Endothelial cell of umbilical vein (primary cell): ENCODE measurements around the gene PSKH1. TPM values are rescaled to one million over a fixed set of nuclear protein-coding genes. Genes with fewer than 3 reads are reported as not detected.

Experiments used
- BruUV-seq: library from RNA; stranded (reverse); fragments of 400-500 nt; replicated peaks from 2 replicates; lab custom pipeline; 2021; lab: Mats Ljungman, UMichigan
- CTCF ChIA-PET: fragments of 300-600, 350-600 bp; sonication (Branson Sonifier 250); formaldehyde crosslinking; loops from one replicate; lab custom pipeline; 2021; ENCODE audit warnings: antibody characterized with exemption, inconsistent platforms; lab: Charles Lee
- POLR2A ChIA-PET: fragments of 300-600, 350-600 bp; sonication (Branson Sonifier 250); formaldehyde crosslinking; loops from one replicate; lab custom pipeline; 2021; ENCODE audit warnings: antibody characterized with exemption, inconsistent platforms; lab: Charles Lee
- DNase-seq: peaks from one replicate; pipeline ENCODE4 v3.0.0-alpha.2; 2011; ENCODE audit warnings: low read depth, low spot score
- FAIRE-seq: peaks from 2 replicates; lab custom pipeline; 2011; peaks lifted over from hg19 to GRCh38; lab: Jason Lieb, UNC
- H2AFZ ChIP-seq: 2 replicates; pipeline ENCODE4 v1.6.0; 2012; ENCODE audit warnings: low read depth, low read length, control low read depth, inconsistent platforms
- H3K27ac ChIP-seq: 2 replicates; pipeline ENCODE4 v1.5.1; 2011; ENCODE audit warnings: low read depth, mild to moderate bottlenecking, control low read depth, low read length, moderate library complexity; ENCODE audit not compliant: insufficient read depth
- H3K27me3 ChIP-seq, 2 experiments: 2 replicates each; pipeline versions ENCODE4 v1.6.0 to v1.6.1; 2011; ENCODE audit warnings: low read length in 2 of 2, mixed read lengths in 1 of 2; ENCODE audit not compliant: control insufficient read depth in 2 of 2, insufficient read depth in 2 of 2
- H3K36me3 ChIP-seq, 2 experiments: 2 replicates in 1 of 2; 3 replicates in 1 of 2; pipeline ENCODE4 v1.5.1; 2011; ENCODE audit warnings: low read length in 2 of 2, mild to moderate bottlenecking in 1 of 2, moderate library complexity in 1 of 2; ENCODE audit not compliant: control insufficient read depth in 2 of 2, insufficient read depth in 2 of 2; ENCODE audit errors: extremely low read depth in 1 of 2
- H3K4me1 ChIP-seq: 3 replicates; pipeline ENCODE4 v1.5.1; 2011; ENCODE audit warnings: mild to moderate bottlenecking, low read length; ENCODE audit not compliant: control insufficient read depth, insufficient read depth; ENCODE audit errors: extremely low read depth
- H3K4me2 ChIP-seq: 2 replicates; pipeline ENCODE4 v1.6.1; 2011; ENCODE audit warnings: low read length, control low read depth, mixed read lengths; ENCODE audit not compliant: insufficient read depth
- H3K4me3 ChIP-seq, 3 experiments: fragments of 200-600 bp in 1 of 3; sonication (generic), shearing (Covaris generic) in 1 of 3; replicated peaks in 1 of 3; 2 replicates each; pipeline ENCODE4 v1.5.1; 2011 to 2016; ENCODE audit warnings: control low read depth in 3 of 3, low read length in 3 of 3, mild to moderate bottlenecking in 2 of 3, inconsistent platforms in 1 of 3, low read depth in 1 of 3, moderate library complexity in 1 of 3; ENCODE audit not compliant: insufficient read depth in 1 of 3
- H3K79me2 ChIP-seq: 2 replicates; pipeline ENCODE4 v1.6.0; 2012; ENCODE audit warnings: low read length, inconsistent platforms; ENCODE audit not compliant: control insufficient read depth, insufficient read depth
- H3K9ac ChIP-seq: replicated peaks from 2 replicates; pipeline ENCODE3; 2011; ENCODE audit warnings: low read length, control low read depth; ENCODE audit not compliant: insufficient read depth; ENCODE audit errors: extremely low read depth
- H3K9me1 ChIP-seq: replicated peaks from 3 replicates; pipeline ENCODE4 v1.6.0; 2011; ENCODE audit warnings: mild to moderate bottlenecking, low read length; ENCODE audit not compliant: control insufficient read depth, insufficient read depth; ENCODE audit errors: extremely low read depth
- H3K9me3 ChIP-seq: replicated peaks from 2 replicates; pipeline ENCODE4 v1.5.1; 2012; ENCODE audit warnings: low read length, inconsistent platforms; ENCODE audit not compliant: control insufficient read depth, insufficient read depth
- H4K20me1 ChIP-seq: replicated peaks from 2 replicates; pipeline ENCODE3; 2011; ENCODE audit warnings: mild to moderate bottlenecking, low read length; ENCODE audit not compliant: control insufficient read depth, insufficient read depth; ENCODE audit errors: extremely low read depth
- EZH2 ChIP-seq: IDR thresholded peaks from 2 replicates; pipeline ENCODE4 v1.6.1; 2012; ENCODE audit warnings: borderline replicate concordance, low read depth, mild to moderate bottlenecking, moderate library complexity, low read length, inconsistent platforms; ENCODE audit not compliant: severe bottlenecking
- FOS ChIP-seq: IDR thresholded peaks from 2 replicates; pipeline ENCODE4 v1.6.1; 2011; ENCODE audit warnings: mild to moderate bottlenecking, low read length, moderate library complexity, borderline replicate concordance; ENCODE audit not compliant: insufficient read depth
- GATA2 ChIP-seq: IDR thresholded peaks from 2 replicates; pipeline ENCODE4 v1.7.0; 2011; ENCODE audit warnings: low read depth, mild to moderate bottlenecking, moderate library complexity, mixed read lengths, low read length; ENCODE audit not compliant: insufficient read length, insufficient read depth
- JUN ChIP-seq: IDR thresholded peaks from 2 replicates; pipeline ENCODE4 v1.6.1; 2011; ENCODE audit warnings: borderline replicate concordance, low read depth; ENCODE audit not compliant: insufficient read length, insufficient read depth
- MYC ChIP-seq: IDR thresholded peaks from one replicate; pipeline ENCODE4 v1.6.1; 2011; ENCODE audit warnings: mild to moderate bottlenecking, low read depth, low read length
- POLR2A ChIP-seq: IDR thresholded peaks from 2 replicates; pipeline ENCODE4 v1.6.1; 2012; ENCODE audit warnings: low read depth, mild to moderate bottlenecking, control low read depth, low read length
- POLR2AphosphoS5 ChIP-seq: IDR thresholded peaks from 2 replicates; pipeline ENCODE4 v1.6.1; 2012; ENCODE audit warnings: low read depth, mild to moderate bottlenecking, control low read depth, low read length, moderate library complexity; ENCODE audit not compliant: insufficient read depth
- dilution Hi-C: fragments of 300-500 bp; cut with MboI; formaldehyde crosslinking; loops from one replicate; pipeline ENCODE4 v1.15.0; 2019; ENCODE audit warnings: low sequenced_read_pairs; ENCODE audit not compliant: extremely low pct_ligation_motif_present
- intact Hi-C: fragments of 100-400 bp; cut with micrococcal nuclease; formaldehyde crosslinking; loops from one replicate; pipeline ENCODE4 v1.10.0; 2022
- polyA plus RNA-seq, 4 experiments: library from polyadenylated mRNA; depleted of rRNA in 3 of 4; stranded (reverse) in 3 of 4; unstranded in 1 of 4; fragments of >200 nt; gene quantifications; 2 replicates each; pipeline versions ENCODE4 v1.2.1 to v1.2.3, GENCODE V29; 2011 to 2012; ENCODE audit warnings: missing spikeins in 1 of 4
- total RNA-seq: library from RNA; stranded (reverse); gene quantifications from 2 replicates; pipeline ENCODE4 v1.2.3, GENCODE V29; 2021
- TF ChIP-seq, protein P1 (sequence below), 2 donors: IDR thresholded peaks; 1 replicate in 1 of 2; 2 replicates in 1 of 2; pipeline ENCODE4 v1.5.1; 2011; ENCODE audit warnings: low read length in 2 of 2, mild to moderate bottlenecking in 2 of 2, moderate library complexity in 2 of 2, control low read depth in 1 of 2, inconsistent platforms in 1 of 2, low read depth in 1 of 2; ENCODE audit not compliant: insufficient read depth in 1 of 2; ENCODE audit errors: extremely low read depth in 1 of 2
- TF ChIP-seq, protein P2 (sequence below): IDR thresholded peaks from 2 replicates; pipeline ENCODE4 v1.6.1; 2011; ENCODE audit not compliant: insufficient read depth, insufficient read length

PSKH1 gene
- total and polyA plus RNA-seq, 2 donors (not counting 3 experiments of a cell fraction or from before 2014, with no cell fraction given): 25.9 to 42.6 TPM

DNA sequence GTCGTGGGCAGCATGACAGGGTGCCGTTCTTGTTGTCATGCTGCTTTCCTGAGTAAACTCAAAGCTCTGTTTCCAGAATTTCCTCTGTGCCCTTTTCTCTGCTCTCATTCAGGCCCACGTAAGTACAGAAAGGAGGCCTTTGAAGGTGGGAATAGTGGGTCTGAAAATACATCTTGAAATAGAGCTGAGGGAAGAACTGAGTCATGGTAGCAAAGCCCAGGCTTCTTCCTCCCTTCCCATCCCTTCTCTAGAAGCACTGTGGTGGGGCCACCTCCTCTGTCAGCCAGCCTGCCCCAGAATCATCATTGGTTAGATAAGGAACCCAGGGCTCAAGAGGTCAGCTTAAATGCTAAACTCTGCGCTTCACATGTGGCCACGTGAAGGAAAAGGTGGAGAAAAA, 29.2 kb downstream of the PSKH1 start:
- H3K4me3 ChIP-seq: no peak overlapping the region
- H3K9ac ChIP-seq: no peak overlapping the region
- TF ChIP-seq, protein P1, sequence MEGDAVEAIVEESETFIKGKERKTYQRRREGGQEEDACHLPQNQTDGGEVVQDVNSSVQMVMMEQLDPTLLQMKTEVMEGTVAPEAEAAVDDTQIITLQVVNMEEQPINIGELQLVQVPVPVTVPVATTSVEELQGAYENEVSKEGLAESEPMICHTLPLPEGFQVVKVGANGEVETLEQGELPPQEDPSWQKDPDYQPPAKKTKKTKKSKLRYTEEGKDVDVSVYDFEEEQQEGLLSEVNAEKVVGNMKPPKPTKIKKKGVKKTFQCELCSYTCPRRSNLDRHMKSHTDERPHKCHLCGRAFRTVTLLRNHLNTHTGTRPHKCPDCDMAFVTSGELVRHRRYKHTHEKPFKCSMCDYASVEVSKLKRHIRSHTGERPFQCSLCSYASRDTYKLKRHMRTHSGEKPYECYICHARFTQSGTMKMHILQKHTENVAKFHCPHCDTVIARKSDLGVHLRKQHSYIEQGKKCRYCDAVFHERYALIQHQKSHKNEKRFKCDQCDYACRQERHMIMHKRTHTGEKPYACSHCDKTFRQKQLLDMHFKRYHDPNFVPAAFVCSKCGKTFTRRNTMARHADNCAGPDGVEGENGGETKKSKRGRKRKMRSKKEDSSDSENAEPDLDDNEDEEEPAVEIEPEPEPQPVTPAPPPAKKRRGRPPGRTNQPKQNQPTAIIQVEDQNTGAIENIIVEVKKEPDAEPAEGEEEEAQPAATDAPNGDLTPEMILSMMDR (IDR thresholded peaks at IDR 0.05; ENCODE audit: extremely low read depth in 1 of 2, insufficient read depth in 1 of 2, low read depth in 1 of 2, low read length in 2 of 2): no peak
- TF ChIP-seq MYC: no peak
- TF ChIP-seq, protein P2, sequence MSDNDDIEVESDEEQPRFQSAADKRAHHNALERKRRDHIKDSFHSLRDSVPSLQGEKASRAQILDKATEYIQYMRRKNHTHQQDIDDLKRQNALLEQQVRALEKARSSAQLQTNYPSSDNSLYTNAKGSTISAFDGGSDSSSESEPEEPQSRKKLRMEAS: no peak
- TF ChIP-seq FOS: no peak
- TF ChIP-seq POLR2AphosphoS5: no peak
- TF ChIP-seq GATA2: no peak
- TF ChIP-seq JUN: no peak
- TF ChIP-seq POLR2A: no peak
- TF ChIP-seq EZH2: no peak
- no peaks in the 10 kb centered on the region for H3K79me2 ChIP-seq
- BruUV-seq: no TSS peak
- dilution Hi-C loops: loop anchor here (25.0 kb wide), 1 partner anchor 235 kb away; no protein-coding TSS in a partner anchor
- CTCF ChIA-PET: interaction anchor here (1.6 kb wide), 1 partner anchor 38 kb away, joined by 8 read pairs; the partner anchor contains the start of gene NRN1L
- H4K20me1 ChIP-seq: no peaks in the 10 kb centered on the region
- FAIRE-seq (no peak), DNase-seq (no peak)
- peaks cover 0 to 21% of the 10 kb centered on the region in 2 experiments for H3K36me3 ChIP-seq
- H3K4me2 ChIP-seq: no peak overlapping the region
- peaks cover 10% of the 10 kb centered on the region for H3K4me1 ChIP-seq
- no peaks in the 10 kb centered on the region for H3K9me1 ChIP-seq
- POLR2A ChIA-PET: no interaction called here
- H3K27ac ChIP-seq: no peak overlapping the region
- intact Hi-C loops: loop anchor here (10.0 kb wide), 1 partner anchor 397 kb away; the partner anchor contains the start of gene RIPOR1
- H2AFZ ChIP-seq: no peak overlapping the region
- no peaks in the 10 kb centered on the region for H3K9me3 ChIP-seq
- no peaks in the 10 kb centered on the region for H3K27me3 ChIP-seq
